Measurements from ENCODE around the gene UBL4B.

UBL4B gene

GRCh38 chr1:110084227-110085078 lies 27.8 kb upstream of the UBL4B start:
- DNase-seq, result peak; percentile 79

GRCh38 chr1:110085671-110086070 lies 26.6 kb upstream of the UBL4B start:
- no peak for DNase-seq

GRCh38 chr1:110086961-110087360 lies 25.3 kb upstream of the UBL4B start:
- DNase-seq, result no peak

- no peak for DNase-seq
Measured at GRCh38 chr1:110087812-110088738, 24.2 kb upstream of the UBL4B start.

GRCh38 chr1:110088739-110089316 lies 23.4 kb upstream of the UBL4B start:
- no peak for DNase-seq

- DNase-seq, result no peak
Measured at GRCh38 chr1:110089561-110090275, 22.5 kb upstream of the UBL4B start.

GRCh38 chr1:110091381-110091780 lies 20.9 kb upstream of the UBL4B start:
- no peak for DNase-seq

- DNase-seq, result no peak
Measured at GRCh38 chr1:110091791-110092190, 20.5 kb upstream of the UBL4B start.

GRCh38 chr1:110092991-110093390 lies 19.3 kb upstream of the UBL4B start:
- no peak for DNase-seq

- DNase-seq, result no peak
Measured at GRCh38 chr1:110094931-110095654, 17.1 kb upstream of the UBL4B start.

- DNase-seq, result no peak
Measured at GRCh38 chr1:110097507-110098221, 14.6 kb upstream of the UBL4B start.

- DNase-seq, result no peak
Measured at GRCh38 chr1:110098222-110099026, 13.8 kb upstream of the UBL4B start.

GRCh38 chr1:110100335-110100734 lies 11.9 kb upstream of the UBL4B start:
- DNase-seq, result no peak

GRCh38 chr1:110102081-110102480 lies 10.2 kb upstream of the UBL4B start:
- DNase-seq, result no peak

- DNase-seq, result peak; percentile 59
Measured at GRCh38 chr1:110106013-110106941, 6.0 kb upstream of the UBL4B start.

- DNase-seq, result no peak
Measured at GRCh38 chr1:110107867-110108469, 4.3 kb upstream of the UBL4B start.

- DNase-seq, result no peak
Measured at GRCh38 chr1:110111081-110111480, 1.2 kb upstream of the UBL4B start.

- DNase-seq, result no peak
Measured at GRCh38 chr1:110112656-110113055, 413 bp downstream of the UBL4B start.
